GM12872 (cell line): Measurements from ENCODE around the gene ZNF337.

Source experiments
- CTCF ChIP-seq: IDR thresholded peaks from 3 replicates; pipeline ENCODE4 v1.5.1; 2011; ENCODE audit warnings: low read depth, mild to moderate bottlenecking, low read length, moderate library complexity; ENCODE audit not compliant: insufficient read depth

ZNF337 gene

DNA sequence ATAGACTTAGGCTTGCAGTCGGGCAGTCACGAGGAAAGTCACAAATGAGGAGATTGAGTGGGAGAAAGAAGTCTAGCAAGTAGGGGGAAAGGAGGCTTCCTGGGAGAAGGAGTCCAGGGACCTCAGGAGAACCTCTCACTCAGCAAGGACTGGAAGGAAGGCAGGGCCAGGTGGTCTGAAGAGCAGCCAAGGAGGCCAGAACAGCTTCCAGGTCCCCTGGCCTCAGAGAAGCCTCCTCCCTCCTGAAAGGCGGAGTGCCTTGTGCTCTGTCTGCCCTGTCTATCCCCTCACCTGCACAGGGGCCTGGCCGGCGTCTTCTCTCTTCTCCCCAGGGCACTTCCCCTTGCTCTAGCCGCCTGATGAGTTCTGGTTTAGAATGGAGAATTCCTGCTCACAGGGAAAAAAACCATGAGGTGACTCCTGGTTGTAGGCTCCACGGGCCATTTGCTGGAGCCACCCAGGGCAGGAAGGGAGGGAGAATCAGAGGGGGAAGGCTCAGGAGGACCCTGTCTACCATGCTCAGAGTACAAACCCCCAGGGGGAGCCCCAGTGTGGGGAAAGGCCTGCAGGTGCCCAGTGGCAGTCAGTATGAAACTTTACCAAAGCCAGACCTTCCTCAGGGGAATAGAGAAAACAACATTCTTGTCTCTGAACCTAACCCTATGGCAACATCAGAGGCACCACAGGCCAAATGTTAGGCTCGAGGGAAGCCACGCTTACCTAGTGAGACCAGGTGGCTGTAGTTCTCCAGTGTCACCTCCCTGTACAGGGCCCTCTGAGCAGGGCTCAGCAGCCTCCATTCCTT is 11.2 kb downstream of the ZNF337 start:
- peak; percentile 60 for TF ChIP-seq CTCF

- no peak for TF ChIP-seq CTCF
These were observed 13.6 kb downstream of the ZNF337 start for GRCh38 chr20:25683050-25683449.

DNA sequence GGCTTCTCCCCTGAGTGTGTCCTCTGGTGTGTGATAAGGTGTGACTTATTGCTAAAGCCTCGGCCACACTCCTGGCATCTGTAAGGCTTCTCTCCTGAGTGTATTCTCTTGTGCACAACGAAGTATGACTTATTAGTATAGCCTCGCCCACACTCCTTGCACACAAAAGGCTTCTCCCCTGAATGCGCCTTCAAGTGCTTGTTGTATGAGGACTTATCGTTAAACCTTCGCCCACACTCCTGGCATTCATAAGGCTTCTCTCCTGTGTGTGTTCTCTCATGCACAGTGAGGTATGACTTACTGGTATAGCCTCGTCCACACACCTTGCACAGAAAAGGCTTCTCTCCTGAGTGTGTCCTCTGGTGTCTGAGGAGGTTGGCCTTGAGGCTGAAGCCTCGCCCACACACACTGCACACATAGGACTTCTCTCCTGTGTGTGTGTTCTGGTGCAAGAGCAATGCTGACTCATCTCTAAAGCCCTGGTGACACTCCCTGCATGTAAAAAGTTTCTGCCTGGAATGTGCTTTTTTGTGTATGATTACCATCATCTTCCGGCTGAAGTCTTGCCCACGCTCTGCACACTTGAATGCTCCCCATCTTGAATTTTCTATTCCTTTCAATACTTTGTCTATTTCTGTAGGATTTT is 20.4 kb downstream of the ZNF337 start:
- TF ChIP-seq CTCF = no peak

GRCh38 chr20:25675161-25675560 is 21.5 kb downstream of the ZNF337 start:
- no peak for TF ChIP-seq CTCF

DNA sequence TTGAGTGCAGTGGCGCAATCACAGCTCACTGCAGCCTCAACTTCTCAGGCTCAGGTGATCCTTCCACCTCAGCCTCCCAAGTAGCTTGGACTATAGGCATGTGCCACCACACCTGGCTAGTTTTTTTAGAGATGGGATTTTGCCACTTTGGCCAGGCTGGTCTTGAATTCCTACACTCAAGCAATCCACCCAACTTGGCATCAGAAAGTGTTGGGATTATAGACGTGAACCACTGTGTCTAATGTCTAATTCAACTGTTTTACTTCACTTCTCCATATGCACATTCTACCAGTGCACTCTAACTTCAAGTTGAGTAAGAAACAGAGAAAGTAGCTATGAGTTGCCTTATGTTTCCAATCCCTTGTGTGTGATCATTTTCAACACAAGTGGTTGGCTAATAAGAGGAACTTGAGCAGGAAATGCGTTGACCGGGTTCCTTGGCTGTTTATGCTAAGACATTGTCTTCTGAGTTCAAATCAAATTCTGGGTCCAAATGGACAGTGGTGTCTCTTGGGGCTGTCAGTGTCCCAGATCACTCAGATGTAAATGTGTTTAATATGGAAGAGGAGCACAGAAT is 23.9 kb downstream of the ZNF337 start:
- TF ChIP-seq CTCF = no peak

- no peak for TF ChIP-seq CTCF
These were observed 26.7 kb downstream of the ZNF337 start for GRCh38 chr20:25669826-25670422.

DNA sequence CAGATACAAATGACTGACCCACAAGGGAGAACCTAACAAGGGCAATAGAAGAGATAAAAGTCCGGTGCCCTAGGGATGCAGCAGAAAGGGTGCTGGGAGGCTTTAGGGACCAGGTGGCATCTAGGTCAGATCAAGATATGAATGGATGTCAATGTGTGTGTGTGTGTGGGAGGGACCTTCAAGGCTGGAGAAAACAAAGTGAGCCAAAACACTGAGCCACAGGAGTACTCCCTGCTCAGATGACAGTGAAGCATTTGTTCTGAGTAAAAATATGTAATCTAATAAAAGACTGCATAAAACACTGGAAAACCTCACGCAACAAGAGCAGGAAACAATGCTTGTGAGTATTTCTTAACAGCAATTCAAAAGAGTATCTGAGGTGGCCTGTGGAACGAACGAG is 28.2 kb downstream of the ZNF337 start:
- no peak for TF ChIP-seq CTCF
